Putamen (tissue), 1 donor: ENCODE data around the gene ACADL.
A peak's percentile ranks its signal among the peaks of the same experiment; 100 is the strongest.
"Not testable (repeated sequence)": the region's sequence is repeated elsewhere in the genome, so short reads cannot be mapped to it uniquely, and the experiment has no call there.

Source experiments
- DNase-seq: peaks from one replicate; pipeline ENCODE4 v3.0.0-alpha.2; 2016; ENCODE audit warnings: low spot score

Gene ACADL

DNA sequence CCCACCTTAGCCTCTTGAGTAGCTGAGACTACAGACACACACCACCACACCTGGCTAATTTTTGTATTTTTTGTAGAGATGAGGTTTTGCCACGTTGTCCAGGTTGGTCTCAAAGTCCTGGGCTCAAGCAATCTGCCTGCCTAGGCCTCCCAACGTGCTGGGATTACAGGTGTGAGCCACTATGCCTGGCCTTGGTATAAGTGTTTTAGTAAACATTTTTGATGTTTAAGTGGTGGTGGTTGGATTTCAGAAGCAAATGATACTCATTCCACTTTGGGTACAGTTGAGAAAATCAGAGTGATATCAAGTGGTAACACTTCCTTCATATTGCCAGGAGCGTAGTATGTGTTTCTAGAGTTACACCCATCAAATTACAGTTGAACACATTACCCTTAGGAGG is 25.4 kb downstream of the ACADL start:
- DNase-seq: no peak

DNA sequence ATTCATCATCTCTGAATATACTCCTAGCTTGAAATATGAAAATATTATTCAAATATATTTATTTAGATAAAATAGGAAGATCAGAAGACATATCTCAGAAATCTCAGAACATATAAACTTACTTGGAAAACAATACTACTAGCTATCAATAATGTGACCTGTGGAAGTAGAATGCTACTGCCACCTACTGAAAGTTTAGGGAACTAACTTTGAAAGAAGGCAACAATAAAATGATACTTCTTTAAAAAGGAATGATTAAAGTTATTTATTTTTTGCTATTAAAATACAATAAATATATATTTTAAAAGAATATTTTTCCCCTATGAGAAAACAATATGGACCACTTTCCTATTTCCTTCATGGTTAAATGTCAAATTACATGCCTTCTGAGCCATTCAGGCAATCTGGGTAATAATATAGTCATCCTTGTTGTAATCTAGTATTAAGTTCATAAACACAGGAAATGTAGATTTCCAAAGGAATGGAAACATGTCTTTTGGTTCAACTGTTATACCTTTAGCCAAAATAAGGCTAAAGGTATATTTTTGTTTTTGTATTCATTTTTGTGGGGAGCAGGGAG is 26.0 kb downstream of the ACADL start:
- DNase-seq: peak; percentile 11

- no peak for DNase-seq
These were observed 26.9 kb downstream of the ACADL start for GRCh38 chr2:210198326-210198725.

DNA sequence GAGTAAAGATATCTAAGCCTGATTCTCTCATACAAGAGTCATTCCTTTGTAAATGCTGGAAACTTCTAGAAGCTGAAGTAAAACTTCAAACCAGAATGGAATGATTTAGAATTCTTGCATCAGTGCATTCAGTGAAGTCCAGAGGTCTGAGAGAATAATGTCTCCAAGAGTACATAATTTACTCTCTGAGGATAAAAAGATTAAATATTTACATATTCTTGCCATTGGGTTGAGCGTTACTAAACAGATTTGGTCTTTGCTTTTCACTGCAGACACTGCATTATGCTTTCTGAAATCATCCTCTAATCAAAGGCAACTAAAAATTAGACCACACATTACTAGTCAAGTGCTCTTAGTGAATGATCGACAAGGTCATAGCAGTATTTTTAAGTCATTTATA is 27.5 kb downstream of the ACADL start:
- no peak for DNase-seq

GRCh38 chr2:210195101-210195852 is 30.0 kb downstream of the ACADL start:
- peak; percentile 25 for DNase-seq

DNA sequence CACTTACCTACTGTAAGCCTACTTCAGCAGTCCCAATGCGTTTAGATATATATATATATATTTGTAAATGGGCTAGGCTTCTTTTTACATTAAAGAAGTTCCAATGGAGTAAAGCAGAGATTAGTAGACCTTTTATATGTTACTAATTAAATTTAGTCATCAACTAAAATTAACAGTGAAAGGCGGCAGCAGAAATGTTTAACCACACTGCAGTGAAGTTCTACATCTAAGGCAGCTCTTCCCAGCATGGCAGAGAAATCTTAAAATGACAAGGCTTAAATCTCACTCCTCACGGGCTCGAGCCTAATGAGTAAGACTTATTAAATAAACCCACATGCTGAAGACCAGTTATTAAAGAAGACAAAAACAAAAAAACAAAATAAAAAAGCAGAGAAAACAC is 34.9 kb downstream of the ACADL start:
- DNase-seq: no peak

DNA sequence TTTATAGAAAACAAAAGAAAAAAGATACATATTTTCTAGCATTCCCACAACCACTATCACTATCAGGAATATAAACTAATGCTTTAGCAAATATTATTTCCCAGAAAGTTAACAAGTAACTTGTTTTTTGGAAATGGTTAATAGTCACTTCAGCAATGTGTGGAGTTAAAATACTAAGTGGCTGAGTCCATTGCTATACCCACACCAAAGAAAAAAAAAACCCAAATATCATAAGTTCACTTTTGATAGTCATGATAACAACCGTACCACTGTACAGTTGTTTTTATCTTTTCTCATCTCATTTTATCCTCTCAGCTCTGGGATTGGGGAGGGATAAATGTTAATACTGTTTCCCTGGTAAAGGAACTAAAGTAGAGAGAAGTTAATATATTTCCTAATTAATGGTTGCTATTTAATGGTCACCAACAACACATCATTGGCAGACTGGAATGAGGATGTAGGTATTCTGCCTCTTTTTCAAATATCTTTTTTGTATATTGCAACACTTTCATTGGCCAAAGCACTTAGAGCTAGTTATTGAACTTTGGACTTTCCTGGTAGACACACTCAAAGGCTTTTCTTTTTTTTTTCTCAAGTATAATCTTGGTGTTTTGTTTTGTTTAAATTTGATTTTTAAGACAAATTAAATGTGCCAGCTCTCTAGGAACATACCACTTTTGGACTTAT is 35.7 kb downstream of the ACADL start:
- DNase-seq: no peak

- DNase-seq: no peak
These were observed 36.5 kb downstream of the ACADL start for GRCh38 chr2:210188755-210189154.

- DNase-seq: no peak
These were observed 37.1 kb downstream of the ACADL start for GRCh38 chr2:210188190-210188589.

GRCh38 chr2:210183936-210184335 is 41.3 kb downstream of the ACADL start:
- not testable (repeated sequence) for DNase-seq

DNA sequence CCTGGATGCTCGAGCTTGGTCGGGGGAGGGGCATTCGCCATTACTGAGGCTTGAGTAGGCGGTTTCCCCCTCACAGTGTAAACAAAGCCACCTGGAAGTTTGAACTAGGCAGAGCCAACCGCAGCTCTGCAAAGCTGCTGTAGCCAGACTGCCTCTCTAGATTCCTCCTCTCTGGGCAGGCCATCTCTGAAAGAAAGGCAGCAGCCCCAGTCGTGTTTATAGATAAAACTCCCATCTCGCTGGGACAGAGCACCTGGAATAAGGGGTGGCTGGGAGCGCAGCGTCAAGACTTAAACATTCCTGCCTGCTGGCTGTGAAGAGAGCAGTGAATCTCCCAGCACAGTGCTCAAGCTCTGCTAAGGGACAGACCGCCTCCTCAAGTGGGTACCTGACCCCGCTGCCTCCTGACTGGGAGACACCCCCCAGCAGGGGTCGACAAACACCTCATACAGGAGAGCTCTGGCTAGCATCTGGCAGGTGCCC is 43.6 kb downstream of the ACADL start:
- DNase-seq: not testable (repeated sequence)

DNA sequence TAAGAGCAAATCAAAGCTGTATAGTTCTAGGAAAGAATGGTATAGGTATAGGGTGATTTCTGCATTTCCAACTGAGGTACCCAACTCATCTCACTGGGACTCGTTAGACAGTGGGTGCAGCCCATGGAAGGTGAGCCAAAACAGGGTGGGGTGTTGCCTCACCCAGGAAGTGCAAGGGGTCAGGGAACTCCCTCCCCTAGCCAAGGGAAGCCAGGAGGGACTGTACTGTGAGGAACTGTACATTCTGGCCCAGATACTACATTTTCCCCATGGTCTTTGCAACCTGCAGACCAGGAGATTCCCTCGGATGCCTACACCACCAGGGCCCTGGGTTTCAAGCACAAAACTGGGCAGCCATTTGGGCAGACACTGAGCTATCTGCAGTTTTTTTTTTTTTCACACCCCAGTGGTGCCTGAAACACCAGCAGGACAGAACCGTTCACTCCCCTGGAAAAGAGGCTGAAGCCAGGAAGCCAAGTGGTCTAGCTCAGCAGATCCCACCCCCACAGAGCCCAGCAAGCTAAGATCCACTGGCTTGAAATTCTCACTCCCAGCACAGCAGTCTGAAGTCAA is 44.1 kb downstream of the ACADL start:
- DNase-seq: not testable (repeated sequence)

DNA sequence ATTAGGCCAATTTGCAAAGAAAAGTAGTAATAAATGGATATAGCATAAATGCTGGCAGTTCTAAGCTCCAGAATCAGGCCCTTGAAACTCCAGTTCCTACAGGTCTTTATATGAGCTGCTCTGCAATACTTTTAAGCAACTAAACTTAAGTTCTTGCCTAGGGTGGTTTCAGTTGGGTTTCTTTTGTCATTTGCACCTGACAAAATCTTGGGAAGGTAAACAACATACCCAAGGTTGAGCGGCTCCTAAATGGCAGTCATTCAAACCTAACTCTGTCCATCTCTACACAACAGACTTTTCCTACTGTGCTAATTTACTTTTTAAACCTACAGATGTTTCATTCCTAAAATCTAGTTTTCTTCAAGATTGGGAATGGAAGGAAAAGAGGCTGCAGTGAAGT is 44.8 kb downstream of the ACADL start:
- DNase-seq: no peak

DNA sequence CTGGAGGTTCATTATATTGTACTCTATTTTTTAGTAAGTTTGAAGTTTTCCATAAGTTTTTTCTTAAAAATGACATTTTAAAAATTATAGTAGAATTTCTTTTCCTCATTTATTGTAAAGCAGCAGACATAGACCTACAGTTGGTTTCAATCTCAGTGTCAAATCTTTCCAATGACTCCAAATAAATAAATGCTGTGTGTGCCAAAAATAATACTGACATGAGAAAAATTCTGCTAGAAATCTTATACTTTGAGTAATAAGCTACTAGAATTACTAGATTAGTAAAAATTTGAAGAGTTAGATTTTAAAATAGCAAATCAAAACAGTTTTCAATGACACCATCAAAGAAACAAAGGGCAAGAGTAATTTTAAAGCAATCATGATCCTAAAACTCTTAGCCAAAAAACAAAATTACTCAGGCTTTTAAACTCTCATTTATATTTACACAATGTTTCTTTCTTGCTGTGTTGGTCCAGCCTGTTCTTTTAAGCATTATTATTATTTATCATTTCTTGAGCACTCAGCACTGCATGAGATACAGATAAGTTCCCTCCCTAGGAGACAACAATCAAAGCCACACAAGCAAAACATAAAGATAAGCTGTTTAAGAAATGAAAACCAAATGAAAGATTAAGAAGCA is 45.8 kb downstream of the ACADL start:
- no peak for DNase-seq

- no peak for DNase-seq
These were observed 47.5 kb downstream of the ACADL start for GRCh38 chr2:210177769-210178168.

GRCh38 chr2:210177115-210177514 is 48.1 kb downstream of the ACADL start:
- DNase-seq: not testable (repeated sequence)

DNA sequence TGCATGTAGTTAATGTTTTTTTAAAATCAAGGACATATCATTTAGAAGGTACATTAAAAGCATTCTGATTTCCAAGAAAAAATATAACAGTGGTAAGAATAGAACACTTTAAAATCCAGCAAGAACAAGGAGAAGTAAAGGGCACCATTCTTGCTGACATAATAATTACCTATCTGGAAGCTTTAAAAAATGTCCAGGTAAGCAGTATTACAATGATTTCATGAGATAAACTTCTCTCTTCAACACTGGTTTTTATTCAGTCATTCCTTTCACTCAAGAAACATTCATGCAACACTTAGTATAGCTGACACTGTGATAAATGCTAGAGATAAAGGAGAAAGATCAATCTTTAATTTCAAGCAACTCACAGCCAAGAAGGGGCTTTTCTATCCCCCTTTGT is 51.2 kb downstream of the ACADL start:
- DNase-seq: no peak

GRCh38 chr2:210172219-210172575 is 53.0 kb downstream of the ACADL start:
- DNase-seq: no peak

DNA sequence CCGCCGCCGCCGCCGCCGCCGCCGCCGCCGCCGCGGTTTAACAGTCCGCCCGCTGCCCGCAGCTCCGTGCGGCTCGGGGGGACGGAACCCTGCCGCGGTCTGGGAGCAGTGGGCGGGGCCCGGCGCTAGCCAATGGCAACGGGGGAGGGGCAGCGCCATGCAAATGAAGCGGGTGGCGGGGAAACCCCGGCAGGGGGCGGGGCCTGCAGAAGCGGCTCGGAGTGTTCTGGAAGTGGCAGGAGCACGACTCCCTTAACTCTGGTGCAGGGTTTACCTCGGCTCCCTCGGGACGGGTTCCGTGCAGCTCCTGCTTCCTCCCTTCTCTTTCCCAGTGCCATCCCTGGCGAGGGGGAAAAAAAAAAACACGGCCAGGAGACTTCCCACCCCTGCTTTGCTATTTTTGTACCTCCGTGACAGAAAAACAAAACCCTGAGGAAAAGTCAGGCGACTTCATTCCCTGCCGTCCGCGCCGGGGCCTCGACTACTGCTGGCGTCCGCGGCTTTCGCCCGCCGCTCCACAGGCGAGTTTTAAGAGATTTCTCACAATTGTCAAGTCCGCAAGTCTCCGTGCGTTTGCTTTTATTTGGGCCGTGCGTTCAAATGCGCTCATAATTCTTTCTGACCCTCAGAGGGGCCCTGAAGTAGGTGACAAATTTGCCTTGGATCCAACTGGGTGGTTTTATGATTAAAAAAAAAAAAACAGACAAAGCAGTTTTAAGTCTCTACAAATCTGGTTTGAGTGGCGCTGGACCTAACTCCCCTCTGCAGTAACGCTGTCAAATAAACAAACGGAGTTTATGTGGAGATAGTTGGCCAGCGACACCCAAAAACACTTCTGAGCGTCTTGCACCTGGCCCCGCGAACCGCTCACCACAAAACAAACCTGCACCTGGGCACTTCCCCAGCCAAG is 53.7 kb downstream of the ACADL start, which contains the start of gene KANSL1L:
Gene KANSL1L, minus strand, starts transcription at position 101 of the 910 bp plus-strand sequence. CDS start 16,827 bp downstream, outside the sequence.
- peak; percentile 97 for DNase-seq

GRCh38 chr2:210170446-210171303 is 54.6 kb downstream of the ACADL start:
- DNase-seq: peak; percentile 96
